ENCODE data around the gene FRAS1.

- no peak for TF ChIP-seq CTCF (IDR thresholded peaks at IDR 0.05)
- TF ChIP-seq POLR2A (IDR thresholded peaks at IDR 0.05), result no peak
Measured at GRCh38 chr4:78205591-78205990, 148.5 kb downstream of the FRAS1 start.
